SU-DHL-6 (cell line): ENCODE measurements around the gene ATOSB.

ENCODE experiments used
- H2AFZ ChIP-seq: fragments of 200-600 bp; sonication (generic); 2 replicates; pipeline ENCODE4 v1.6.1; 2014; ENCODE audit warnings: low read depth, mild to moderate bottlenecking, moderate library complexity, mixed read lengths, antibody characterized with exemption, low read length; ENCODE audit not compliant: severe bottlenecking
- H3F3A ChIP-seq: fragments of 200-600 bp; shearing (Covaris generic); 2 replicates; pipeline ENCODE4 v1.6.0; 2016; ENCODE audit warnings: antibody characterized with exemption, mild to moderate bottlenecking; ENCODE audit not compliant: insufficient read depth
- H3K27ac ChIP-seq: fragments of 200-600 bp; sonication (generic); 2 replicates; pipeline ENCODE4 v1.5.1; 2016; ENCODE audit warnings: low read depth, mild to moderate bottlenecking, low read length, moderate library complexity, mixed read lengths
- H3K27me3 ChIP-seq: fragments of 200-600 bp; sonication (generic), shearing (Covaris generic); 2 replicates; pipeline ENCODE4 v1.6.0; 2014; ENCODE audit warnings: mild to moderate bottlenecking, low read length
- H3K36me3 ChIP-seq: fragments of 200-600 bp; sonication (generic); 2 replicates; pipeline ENCODE4 v1.6.1; 2014; ENCODE audit warnings: mild to moderate bottlenecking, low read length, mixed read lengths
- H3K4me2 ChIP-seq: fragments of 300-600, 200-600 bp; shearing (Covaris generic), sonication (generic); 2 replicates; pipeline ENCODE4 v1.6.0; 2014; ENCODE audit warnings: low read length, low read depth, mild to moderate bottlenecking; ENCODE audit not compliant: poor library complexity, severe bottlenecking
- H3K4me3 ChIP-seq: fragments of 200-600 bp; sonication (generic); 2 replicates; pipeline ENCODE4 v1.5.1; 2014; ENCODE audit warnings: antibody characterized with exemption, low read length, mild to moderate bottlenecking, mixed read lengths; ENCODE audit not compliant: insufficient read depth, poor library complexity, severe bottlenecking
- H3K79me2 ChIP-seq: fragments of 200-600 bp; sonication (generic); 2 replicates; pipeline ENCODE4 v1.6.1; 2014; ENCODE audit warnings: mild to moderate bottlenecking, low read length, moderate library complexity; ENCODE audit not compliant: insufficient read depth
- H3K9ac ChIP-seq: fragments of 200-600 bp; sonication (generic); 2 replicates; pipeline ENCODE4 v1.7.0; 2014; ENCODE audit warnings: mild to moderate bottlenecking, low read length
- H3K9me2 ChIP-seq: fragments of 200-600 bp; sonication (generic); replicated peaks from 2 replicates; pipeline ENCODE4 v1.6.1; 2014; ENCODE audit warnings: low read length; ENCODE audit not compliant: insufficient read depth
- H3K9me3 ChIP-seq: fragments of 200-600 bp; sonication (generic); 2 replicates; pipeline ENCODE4 v1.6.1; 2014; ENCODE audit warnings: low read length, mixed read lengths; ENCODE audit not compliant: insufficient read depth
- H4K20me1 ChIP-seq: fragments of 200-600 bp; sonication (generic); 2 replicates; pipeline ENCODE4 v1.6.1; 2014; ENCODE audit warnings: low read depth, mild to moderate bottlenecking, antibody characterized with exemption, low read length, moderate library complexity, mixed read lengths
- CTCF ChIP-seq: fragments of 200-600 bp; sonication (generic); IDR thresholded peaks from one replicate; pipeline ENCODE4 v1.5.1; 2017; ENCODE audit warnings: antibody characterized with exemption, mild to moderate bottlenecking, low read length, moderate library complexity; ENCODE audit not compliant: insufficient read depth, poor library complexity, severe bottlenecking
- EZH2phosphoT487 ChIP-seq: fragments of 200-600 bp; sonication (generic), shearing (Covaris generic); conservative IDR thresholded peaks from 2 replicates; pipeline ENCODE4 v1.6.1; 2018; ENCODE audit warnings: mild to moderate bottlenecking, antibody characterized with exemption, low read length, moderate library complexity, mixed read lengths

Gene ATOSB

GRCh38 chr9:35102769-35103659, 12.6 kb downstream of the ATOSB start, which contains the start of gene STOML2:
Gene STOML2 (minus strand): TSS chr9:35103131. CDS start chr9:35103094, 37 bp downstream.
- peak within 1 kb of the TSS; percentile 92 for H2AFZ ChIP-seq
- peak within 1 kb of the TSS; percentile 37; the same call in 1 of the 2 replicates for H3K27ac ChIP-seq
- no peaks in the 10 kb centered on the region for H3K9me3 ChIP-seq
- H4K20me1 ChIP-seq: no peaks in the 10 kb centered on the region
- no peaks in the 10 kb centered on the region for H3K27me3 ChIP-seq
- no peaks in the 10 kb centered on the region for H3K9me2 ChIP-seq
- H3F3A ChIP-seq: no peaks in the 10 kb centered on the region
- no peaks in the 10 kb centered on the region for H3K36me3 ChIP-seq
- no peak for TF ChIP-seq CTCF
- TF ChIP-seq EZH2phosphoT487: no peak
- H3K79me2 ChIP-seq: peaks cover 16% of the 10 kb centered on the region
- peak within 1 kb of the TSS; percentile 85 for H3K4me2 ChIP-seq
- peak within 1 kb of the TSS; percentile 85 for H3K9ac ChIP-seq
- H3K4me3 ChIP-seq: peak within 1 kb of the TSS; percentile 91

GRCh38 chr9:35102465-35102768, 13.2 kb downstream of the ATOSB start:
- no peaks in the 10 kb centered on the region for H3K9me3 ChIP-seq
- H3F3A ChIP-seq: no peaks in the 10 kb centered on the region
- peak overlapping the region; percentile 85 for H3K4me2 ChIP-seq
- H4K20me1 ChIP-seq: no peaks in the 10 kb centered on the region
- peak overlapping the region; percentile 91 for H3K4me3 ChIP-seq
- H3K27ac ChIP-seq: no peak overlapping the region
- no peaks in the 10 kb centered on the region for H3K9me2 ChIP-seq
- no peaks in the 10 kb centered on the region for H3K27me3 ChIP-seq
- no peak for TF ChIP-seq EZH2phosphoT487
- TF ChIP-seq CTCF: no peak
- peaks cover 16% of the 10 kb centered on the region for H3K79me2 ChIP-seq
- peak overlapping the region; percentile 85 for H3K9ac ChIP-seq
- H3K36me3 ChIP-seq: no peaks in the 10 kb centered on the region
- peak overlapping the region; percentile 92 for H2AFZ ChIP-seq

GRCh38 chr9:35097573-35097972, 18.1 kb downstream of the ATOSB start:
- Histone ChIP-seq H3K36me3 (no peaks in the 10 kb centered on the region), H2AFZ (no peak overlapping the region), H3F3A (no peaks in the 10 kb centered on the region), H3K27ac (no peak overlapping the region), H3K9me3 (no peaks in the 10 kb centered on the region), H3K4me2 (no peak overlapping the region), H4K20me1 (no peaks in the 10 kb centered on the region), H3K9ac (no peak overlapping the region), H3K79me2 (peaks cover 18% of the 10 kb centered on the region), H3K27me3 (no peaks in the 10 kb centered on the region), H3K9me2 (no peaks in the 10 kb centered on the region), H3K4me3 (no peak overlapping the region)
- TF ChIP-seq CTCF: no peak
- no peak for TF ChIP-seq EZH2phosphoT487
